Measurements from ENCODE around the gene UMAD1. TPM values are rescaled to one million over a fixed set of nuclear protein-coding genes. Genes with fewer than 3 reads are reported as not detected.
A peak's percentile ranks its signal among the peaks of the same experiment; 100 is the strongest.

UMAD1 gene
- total and polyA plus RNA-seq, 2 of the 13 experiments (the other 11 are each of a cell fraction or from before 2014, with no cell fraction given) = 16.8 to 17.6 TPM

DNA sequence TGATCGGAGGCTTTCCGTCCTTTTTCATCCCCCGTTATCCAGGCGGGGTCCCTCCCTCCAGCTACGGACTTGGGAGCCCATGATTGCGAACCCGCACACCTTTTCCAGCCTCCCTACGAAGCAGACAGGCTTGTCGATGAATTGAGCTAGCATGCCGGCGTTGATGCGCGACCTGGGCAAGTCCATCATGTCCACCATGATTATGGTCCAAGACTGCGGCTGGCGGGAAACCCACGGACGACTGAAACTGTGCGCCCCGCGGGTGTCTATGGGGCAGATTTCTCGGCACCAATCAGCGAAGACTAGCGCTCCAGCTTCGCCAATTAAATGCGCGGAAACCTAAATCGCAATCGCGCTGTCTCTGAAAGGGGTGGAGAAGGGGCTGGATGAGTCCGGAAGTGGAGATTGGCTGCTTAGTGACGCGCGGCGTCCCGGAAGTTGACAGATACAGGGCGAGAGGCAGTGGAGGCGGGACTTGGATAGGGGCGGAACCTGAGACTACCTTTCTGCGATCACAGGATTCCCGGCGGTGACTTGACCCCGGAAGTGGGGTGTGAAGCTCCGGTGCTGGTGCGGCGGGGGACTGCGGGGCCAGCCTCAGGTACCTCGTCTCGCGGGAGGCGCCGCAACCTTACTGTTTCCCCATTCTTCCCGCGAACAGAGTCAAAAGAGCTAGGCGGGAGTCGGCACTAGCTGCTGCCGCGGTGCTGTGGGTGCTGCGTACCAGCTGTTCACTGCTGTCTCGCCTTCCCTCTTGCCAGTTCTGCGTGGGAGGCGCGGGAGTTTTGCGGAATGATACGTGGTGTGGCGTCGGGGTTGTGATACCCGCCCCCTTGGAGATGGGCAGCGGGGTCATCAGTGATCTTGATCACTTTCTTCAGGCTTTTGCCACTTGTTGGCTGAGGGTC is at the start of gene UMAD1 (continued):
- TF ChIP-seq, protein P1, sequence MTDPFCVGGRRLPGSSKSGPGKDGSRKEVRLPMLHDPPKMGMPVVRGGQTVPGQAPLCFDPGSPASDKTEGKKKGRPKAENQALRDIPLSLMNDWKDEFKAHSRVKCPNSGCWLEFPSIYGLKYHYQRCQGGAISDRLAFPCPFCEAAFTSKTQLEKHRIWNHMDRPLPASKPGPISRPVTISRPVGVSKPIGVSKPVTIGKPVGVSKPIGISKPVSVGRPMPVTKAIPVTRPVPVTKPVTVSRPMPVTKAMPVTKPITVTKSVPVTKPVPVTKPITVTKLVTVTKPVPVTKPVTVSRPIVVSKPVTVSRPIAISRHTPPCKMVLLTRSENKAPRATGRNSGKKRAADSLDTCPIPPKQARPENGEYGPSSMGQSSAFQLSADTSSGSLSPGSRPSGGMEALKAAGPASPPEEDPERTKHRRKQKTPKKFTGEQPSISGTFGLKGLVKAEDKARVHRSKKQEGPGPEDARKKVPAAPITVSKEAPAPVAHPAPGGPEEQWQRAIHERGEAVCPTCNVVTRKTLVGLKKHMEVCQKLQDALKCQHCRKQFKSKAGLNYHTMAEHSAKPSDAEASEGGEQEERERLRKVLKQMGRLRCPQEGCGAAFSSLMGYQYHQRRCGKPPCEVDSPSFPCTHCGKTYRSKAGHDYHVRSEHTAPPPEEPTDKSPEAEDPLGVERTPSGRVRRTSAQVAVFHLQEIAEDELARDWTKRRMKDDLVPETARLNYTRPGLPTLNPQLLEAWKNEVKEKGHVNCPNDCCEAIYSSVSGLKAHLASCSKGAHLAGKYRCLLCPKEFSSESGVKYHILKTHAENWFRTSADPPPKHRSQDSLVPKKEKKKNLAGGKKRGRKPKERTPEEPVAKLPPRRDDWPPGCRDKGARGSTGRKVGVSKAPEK (CRISPR knock-in tag; IDR thresholded peaks at IDR 0.05; ENCODE audit: borderline replicate concordance) = no peak
- TF ChIP-seq GATAD2A (CRISPR knock-in tag; IDR thresholded peaks at IDR 0.05) (peak; percentile 46; the same call in 1 of the 2 replicates), SALL1 (CRISPR knock-in tag; IDR thresholded peaks at IDR 0.05) (peak; percentile 82), RFXAP (CRISPR knock-in tag; IDR thresholded peaks at IDR 0.05; ENCODE audit: borderline replicate concordance) (peak; percentile 95), SUZ12 (IDR thresholded peaks at IDR 0.05; ENCODE audit: low read depth, low read length) (0 out of 2 replicates have a peak, but pooled peaks have one; percentile 16), ZBTB49 (CRISPR knock-in tag; IDR thresholded peaks at IDR 0.05; ENCODE audit: borderline replicate concordance) (peak; percentile 57; the same call in 1 of the 2 replicates), BORCS8-MEF2B (CRISPR knock-in tag; IDR thresholded peaks at IDR 0.05) (peak; percentile 55; the same call in 1 of the 2 replicates), REL (CRISPR knock-in tag; conservative IDR thresholded peaks at IDR 0.05) (0 out of 2 replicates have a peak, but pooled peaks have one; percentile 68), ZNF563 (CRISPR knock-in tag; IDR thresholded peaks at IDR 0.05) (0 out of 2 replicates have a peak, but pooled peaks have one; percentile 46), GABPA (IDR thresholded peaks at IDR 0.05; ENCODE audit: low read depth, low read length) (peak; percentile 79), GABPA (CRISPR knock-in tag; IDR thresholded peaks at IDR 0.05; ENCODE audit: low read depth) (peak; percentile 97), HOXD1 (CRISPR knock-in tag; IDR thresholded peaks at IDR 0.05) (peak; percentile 48; the same call in 1 of the 2 replicates), STAG1 (CRISPR knock-in tag; IDR thresholded peaks at IDR 0.05) (0 out of 2 replicates have a peak, but pooled peaks have one; percentile 4), ZNF772 (CRISPR knock-in tag; IDR thresholded peaks at IDR 0.05) (peak; percentile 87), PTBP1 (IDR thresholded peaks at IDR 0.05; ENCODE audit: low read depth, low read length, poor library complexity, severe bottlenecking) (no peak), SETDB1 (CRISPR knock-in tag; IDR thresholded peaks at IDR 0.05; ENCODE audit: borderline replicate concordance) (no peak), MYC (CRISPR knock-in tag; IDR thresholded peaks at IDR 0.05; ENCODE audit: borderline replicate concordance) (peak; percentile 51; the same call in 1 of the 2 replicates), ZFP1 (CRISPR knock-in tag; IDR thresholded peaks at IDR 0.05) (no peak), TBX3 (IDR thresholded peaks at IDR 0.05; ENCODE audit: borderline replicate concordance) (peak; percentile 20; the same call in 1 of the 2 replicates), HOXA3 (CRISPR knock-in tag; IDR thresholded peaks at IDR 0.05) (peak; percentile 79; the same call in 1 of the 2 replicates)
- TF ChIP-seq, protein P2, sequence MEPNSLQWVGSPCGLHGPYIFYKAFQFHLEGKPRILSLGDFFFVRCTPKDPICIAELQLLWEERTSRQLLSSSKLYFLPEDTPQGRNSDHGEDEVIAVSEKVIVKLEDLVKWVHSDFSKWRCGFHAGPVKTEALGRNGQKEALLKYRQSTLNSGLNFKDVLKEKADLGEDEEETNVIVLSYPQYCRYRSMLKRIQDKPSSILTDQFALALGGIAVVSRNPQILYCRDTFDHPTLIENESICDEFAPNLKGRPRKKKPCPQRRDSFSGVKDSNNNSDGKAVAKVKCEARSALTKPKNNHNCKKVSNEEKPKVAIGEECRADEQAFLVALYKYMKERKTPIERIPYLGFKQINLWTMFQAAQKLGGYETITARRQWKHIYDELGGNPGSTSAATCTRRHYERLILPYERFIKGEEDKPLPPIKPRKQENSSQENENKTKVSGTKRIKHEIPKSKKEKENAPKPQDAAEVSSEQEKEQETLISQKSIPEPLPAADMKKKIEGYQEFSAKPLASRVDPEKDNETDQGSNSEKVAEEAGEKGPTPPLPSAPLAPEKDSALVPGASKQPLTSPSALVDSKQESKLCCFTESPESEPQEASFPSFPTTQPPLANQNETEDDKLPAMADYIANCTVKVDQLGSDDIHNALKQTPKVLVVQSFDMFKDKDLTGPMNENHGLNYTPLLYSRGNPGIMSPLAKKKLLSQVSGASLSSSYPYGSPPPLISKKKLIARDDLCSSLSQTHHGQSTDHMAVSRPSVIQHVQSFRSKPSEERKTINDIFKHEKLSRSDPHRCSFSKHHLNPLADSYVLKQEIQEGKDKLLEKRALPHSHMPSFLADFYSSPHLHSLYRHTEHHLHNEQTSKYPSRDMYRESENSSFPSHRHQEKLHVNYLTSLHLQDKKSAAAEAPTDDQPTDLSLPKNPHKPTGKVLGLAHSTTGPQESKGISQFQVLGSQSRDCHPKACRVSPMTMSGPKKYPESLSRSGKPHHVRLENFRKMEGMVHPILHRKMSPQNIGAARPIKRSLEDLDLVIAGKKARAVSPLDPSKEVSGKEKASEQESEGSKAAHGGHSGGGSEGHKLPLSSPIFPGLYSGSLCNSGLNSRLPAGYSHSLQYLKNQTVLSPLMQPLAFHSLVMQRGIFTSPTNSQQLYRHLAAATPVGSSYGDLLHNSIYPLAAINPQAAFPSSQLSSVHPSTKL (CRISPR knock-in tag; IDR thresholded peaks at IDR 0.05) = peak; percentile 41; the same call in 1 of the 2 replicates
